ENCODE results near the gene CPPED1.
"Not testable (repeated sequence)": the region's sequence is repeated elsewhere in the genome, so short reads cannot be mapped to it uniquely, and the experiment has no call there.

The CPPED1 gene

GRCh38 chr16:12802661-12803060 lies 1.0 kb downstream of the CPPED1 start:
- H3K27ac ChIP-seq (ENCODE audit: insufficient read depth, low read length, poor library complexity, severe bottlenecking): no peak overlapping the region

GRCh38 chr16:12802048-12802447 lies 1.6 kb downstream of the CPPED1 start:
- DNase-seq: no peak
- Histone ChIP-seq H3K4me1 (ENCODE audit: control insufficient read depth, insufficient read depth, low read length, poor library complexity, severe bottlenecking) (peaks cover 7% of the 10 kb centered on the region), H3K36me3 (ENCODE audit: control insufficient read depth, insufficient read depth, low read length) (no peaks in the 10 kb centered on the region), H3K4me3 (ENCODE audit: insufficient read depth, low read depth, low read length, poor library complexity, severe bottlenecking) (no peak overlapping the region), H3K27ac (ENCODE audit: insufficient read depth, low read length, poor library complexity, severe bottlenecking) (no peak overlapping the region), H3K9me3 (ENCODE audit: control insufficient read depth, low read length) (no peaks in the 10 kb centered on the region), H3K27me3 (replicated peaks; ENCODE audit: control insufficient read depth, insufficient read depth, low read length, poor library complexity, severe bottlenecking) (no peaks in the 10 kb centered on the region)

More at GRCh38 chr16:12802661-12803060, 1.0 kb downstream of the CPPED1 start:
- no peaks in the 10 kb centered on the region for H3K36me3 ChIP-seq (ENCODE audit: control insufficient read depth, insufficient read depth, low read length)
- H3K4me1 ChIP-seq (ENCODE audit: control insufficient read depth, insufficient read depth, low read length, poor library complexity, severe bottlenecking): peaks cover 7% of the 10 kb centered on the region
- no peaks in the 10 kb centered on the region for H3K27me3 ChIP-seq (replicated peaks; ENCODE audit: control insufficient read depth, insufficient read depth, low read length, poor library complexity, severe bottlenecking)
- peak overlapping the region; percentile 81 for H3K4me3 ChIP-seq (ENCODE audit: insufficient read depth, low read depth, low read length, poor library complexity, severe bottlenecking)
- H3K9me3 ChIP-seq (ENCODE audit: control insufficient read depth, low read length): no peaks in the 10 kb centered on the region
- DNase-seq: no peak

GRCh38 chr16:12801511-12802042 lies 2.1 kb downstream of the CPPED1 start:
- Histone ChIP-seq H3K4me3 (ENCODE audit: insufficient read depth, low read depth, low read length, poor library complexity, severe bottlenecking) (no peak overlapping the region), H3K27ac (ENCODE audit: insufficient read depth, low read length, poor library complexity, severe bottlenecking) (no peak overlapping the region), H3K9me3 (ENCODE audit: control insufficient read depth, low read length) (no peaks in the 10 kb centered on the region), H3K4me1 (ENCODE audit: control insufficient read depth, insufficient read depth, low read length, poor library complexity, severe bottlenecking) (peaks cover 7% of the 10 kb centered on the region), H3K27me3 (replicated peaks; ENCODE audit: control insufficient read depth, insufficient read depth, low read length, poor library complexity, severe bottlenecking) (no peaks in the 10 kb centered on the region), H3K36me3 (ENCODE audit: control insufficient read depth, insufficient read depth, low read length) (no peaks in the 10 kb centered on the region)
- no peak for DNase-seq

- Histone ChIP-seq H3K4me1 (ENCODE audit: control insufficient read depth, insufficient read depth, low read length, poor library complexity, severe bottlenecking) (peaks cover 7% of the 10 kb centered on the region), H3K27ac (ENCODE audit: insufficient read depth, low read length, poor library complexity, severe bottlenecking) (no peak overlapping the region), H3K9me3 (ENCODE audit: control insufficient read depth, low read length) (no peaks in the 10 kb centered on the region), H3K27me3 (replicated peaks; ENCODE audit: control insufficient read depth, insufficient read depth, low read length, poor library complexity, severe bottlenecking) (no peaks in the 10 kb centered on the region), H3K4me3 (ENCODE audit: insufficient read depth, low read depth, low read length, poor library complexity, severe bottlenecking) (no peak overlapping the region), H3K36me3 (ENCODE audit: control insufficient read depth, insufficient read depth, low read length) (no peaks in the 10 kb centered on the region)
- no peak for DNase-seq
These were observed 2.9 kb downstream of the CPPED1 start for GRCh38 chr16:12800817-12801216.

- H3K9me3 ChIP-seq (ENCODE audit: control insufficient read depth, low read length); H3K36me3 ChIP-seq (ENCODE audit: control insufficient read depth, insufficient read depth, low read length); H3K4me1 ChIP-seq (ENCODE audit: control insufficient read depth, insufficient read depth, low read length, poor library complexity, severe bottlenecking); H3K27ac ChIP-seq (ENCODE audit: insufficient read depth, low read length, poor library complexity, severe bottlenecking); DNase-seq; H3K27me3 ChIP-seq (replicated peaks; ENCODE audit: control insufficient read depth, insufficient read depth, low read length, poor library complexity, severe bottlenecking); H3K4me3 ChIP-seq (ENCODE audit: insufficient read depth, low read depth, low read length, poor library complexity, severe bottlenecking): not testable (repeated sequence)
These were observed 3.7 kb downstream of the CPPED1 start for GRCh38 chr16:12799996-12800395.

- Histone ChIP-seq H3K9me3 (ENCODE audit: control insufficient read depth, low read length) (no peaks in the 10 kb centered on the region), H3K4me1 (ENCODE audit: control insufficient read depth, insufficient read depth, low read length, poor library complexity, severe bottlenecking) (peaks cover 7% of the 10 kb centered on the region), H3K4me3 (ENCODE audit: insufficient read depth, low read depth, low read length, poor library complexity, severe bottlenecking) (no peak overlapping the region), H3K36me3 (ENCODE audit: control insufficient read depth, insufficient read depth, low read length) (no peaks in the 10 kb centered on the region), H3K27ac (ENCODE audit: insufficient read depth, low read length, poor library complexity, severe bottlenecking) (no peak overlapping the region), H3K27me3 (replicated peaks; ENCODE audit: control insufficient read depth, insufficient read depth, low read length, poor library complexity, severe bottlenecking) (no peaks in the 10 kb centered on the region)
- DNase-seq: no peak
These were observed 4.8 kb downstream of the CPPED1 start for GRCh38 chr16:12798846-12799245.

GRCh38 chr16:12798171-12798570 lies 5.5 kb downstream of the CPPED1 start:
- H3K4me1 ChIP-seq (ENCODE audit: control insufficient read depth, insufficient read depth, low read length, poor library complexity, severe bottlenecking): peaks cover 7% of the 10 kb centered on the region

GRCh38 chr16:12796498-12796897 lies 7.2 kb downstream of the CPPED1 start:
- DNase-seq: no peak
- Histone ChIP-seq H3K27ac (ENCODE audit: insufficient read depth, low read length, poor library complexity, severe bottlenecking) (no peak overlapping the region), H3K27me3 (replicated peaks; ENCODE audit: control insufficient read depth, insufficient read depth, low read length, poor library complexity, severe bottlenecking) (no peaks in the 10 kb centered on the region), H3K4me3 (ENCODE audit: insufficient read depth, low read depth, low read length, poor library complexity, severe bottlenecking) (no peak overlapping the region), H3K36me3 (ENCODE audit: control insufficient read depth, insufficient read depth, low read length) (no peaks in the 10 kb centered on the region), H3K4me1 (ENCODE audit: control insufficient read depth, insufficient read depth, low read length, poor library complexity, severe bottlenecking) (no peaks in the 10 kb centered on the region), H3K9me3 (ENCODE audit: control insufficient read depth, low read length) (no peaks in the 10 kb centered on the region)

More at GRCh38 chr16:12798171-12798570, 5.5 kb downstream of the CPPED1 start:
- no peaks in the 10 kb centered on the region for H3K36me3 ChIP-seq (ENCODE audit: control insufficient read depth, insufficient read depth, low read length)
- no peaks in the 10 kb centered on the region for H3K27me3 ChIP-seq (replicated peaks; ENCODE audit: control insufficient read depth, insufficient read depth, low read length, poor library complexity, severe bottlenecking)
- no peak for DNase-seq
- H3K9me3 ChIP-seq (ENCODE audit: control insufficient read depth, low read length): no peaks in the 10 kb centered on the region
- H3K4me3 ChIP-seq (ENCODE audit: insufficient read depth, low read depth, low read length, poor library complexity, severe bottlenecking): no peak overlapping the region
- no peak overlapping the region for H3K27ac ChIP-seq (ENCODE audit: insufficient read depth, low read length, poor library complexity, severe bottlenecking)

- Histone ChIP-seq H3K27ac (ENCODE audit: insufficient read depth, low read length, poor library complexity, severe bottlenecking) (no peak overlapping the region), H3K27me3 (replicated peaks; ENCODE audit: control insufficient read depth, insufficient read depth, low read length, poor library complexity, severe bottlenecking) (no peaks in the 10 kb centered on the region), H3K9me3 (ENCODE audit: control insufficient read depth, low read length) (no peaks in the 10 kb centered on the region), H3K36me3 (ENCODE audit: control insufficient read depth, insufficient read depth, low read length) (no peaks in the 10 kb centered on the region), H3K4me3 (ENCODE audit: insufficient read depth, low read depth, low read length, poor library complexity, severe bottlenecking) (no peak overlapping the region), H3K4me1 (ENCODE audit: control insufficient read depth, insufficient read depth, low read length, poor library complexity, severe bottlenecking) (no peaks in the 10 kb centered on the region)
- no peak for DNase-seq
These were observed 8.9 kb downstream of the CPPED1 start for GRCh38 chr16:12794486-12795387.

- DNase-seq: no peak
- no peaks in the 10 kb centered on the region for H3K36me3 ChIP-seq (ENCODE audit: control insufficient read depth, insufficient read depth, low read length)
- no peaks in the 10 kb centered on the region for H3K4me1 ChIP-seq (ENCODE audit: control insufficient read depth, insufficient read depth, low read length, poor library complexity, severe bottlenecking)
- H3K4me3 ChIP-seq (ENCODE audit: insufficient read depth, low read depth, low read length, poor library complexity, severe bottlenecking): no peak overlapping the region
- H3K9me3 ChIP-seq (ENCODE audit: control insufficient read depth, low read length): no peaks in the 10 kb centered on the region
- no peak overlapping the region for H3K27ac ChIP-seq (ENCODE audit: insufficient read depth, low read length, poor library complexity, severe bottlenecking)
- H3K27me3 ChIP-seq (replicated peaks; ENCODE audit: control insufficient read depth, insufficient read depth, low read length, poor library complexity, severe bottlenecking): no peaks in the 10 kb centered on the region
These were observed 9.8 kb downstream of the CPPED1 start for GRCh38 chr16:12793865-12794240.

Data from effector memory CD4-positive, alpha-beta T cell (primary cell).